Myocyte (in vitro differentiated cells): ENCODE results near the gene ZNF396. TPM values are rescaled to one million over a fixed set of nuclear protein-coding genes. Genes with fewer than 3 reads are reported as not detected.

Experiments
- DNase-seq: peaks from one replicate; pipeline ENCODE4 v3.0.0-alpha.2; 2012; ENCODE audit warnings: low read depth
- total RNA-seq: library from RNA; depleted of rRNA; stranded (reverse); fragments of >200 nt; gene quantifications from 2 replicates; pipeline ENCODE4 v1.2.3, GENCODE V29; 2014

ZNF396 gene
- total RNA-seq, 1 donor from 2014 or later = 0.27 TPM

DNA sequence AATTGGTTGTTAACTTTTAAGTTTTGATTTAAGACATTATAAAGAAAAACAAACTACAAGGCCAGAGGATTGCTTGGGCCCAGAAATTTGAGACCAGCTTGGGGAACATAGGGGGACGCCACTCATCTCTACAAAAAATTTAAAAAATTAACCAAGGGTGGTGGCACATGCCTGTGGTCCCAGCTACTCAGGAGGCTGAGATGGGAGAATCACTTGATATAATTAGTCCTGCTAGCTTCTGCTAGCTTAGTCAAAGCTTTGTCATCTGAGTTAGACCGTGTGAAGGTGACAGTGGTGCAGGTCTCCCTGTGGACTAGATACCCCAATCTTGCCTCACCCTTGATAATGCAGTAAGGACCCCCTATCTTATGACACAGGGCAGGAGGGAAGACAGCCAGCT lies 6.0 kb upstream of the ZNF396 start:
- DNase-seq = peak; percentile 72

GRCh38 chr18:35379421-35379820 lies 2.3 kb upstream of the ZNF396 start:
- no peak for DNase-seq

DNA sequence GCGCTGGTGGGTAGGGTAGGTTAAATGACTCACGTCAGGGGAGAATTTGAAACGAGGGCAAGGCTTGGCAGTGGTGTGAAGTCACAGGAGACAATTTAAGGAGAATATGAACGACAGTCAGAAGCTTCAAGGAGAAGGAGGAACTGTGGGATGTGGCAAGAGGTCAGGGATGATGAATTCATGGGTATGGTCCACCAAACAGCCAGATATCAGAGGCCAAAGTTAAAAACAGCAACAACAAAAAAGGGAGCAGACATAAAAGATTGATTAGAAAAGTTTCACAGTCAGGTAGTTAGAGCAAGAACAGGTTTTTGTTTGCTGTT lies 1.4 kb upstream of the ZNF396 start:
- peak; percentile 64 for DNase-seq

DNA sequence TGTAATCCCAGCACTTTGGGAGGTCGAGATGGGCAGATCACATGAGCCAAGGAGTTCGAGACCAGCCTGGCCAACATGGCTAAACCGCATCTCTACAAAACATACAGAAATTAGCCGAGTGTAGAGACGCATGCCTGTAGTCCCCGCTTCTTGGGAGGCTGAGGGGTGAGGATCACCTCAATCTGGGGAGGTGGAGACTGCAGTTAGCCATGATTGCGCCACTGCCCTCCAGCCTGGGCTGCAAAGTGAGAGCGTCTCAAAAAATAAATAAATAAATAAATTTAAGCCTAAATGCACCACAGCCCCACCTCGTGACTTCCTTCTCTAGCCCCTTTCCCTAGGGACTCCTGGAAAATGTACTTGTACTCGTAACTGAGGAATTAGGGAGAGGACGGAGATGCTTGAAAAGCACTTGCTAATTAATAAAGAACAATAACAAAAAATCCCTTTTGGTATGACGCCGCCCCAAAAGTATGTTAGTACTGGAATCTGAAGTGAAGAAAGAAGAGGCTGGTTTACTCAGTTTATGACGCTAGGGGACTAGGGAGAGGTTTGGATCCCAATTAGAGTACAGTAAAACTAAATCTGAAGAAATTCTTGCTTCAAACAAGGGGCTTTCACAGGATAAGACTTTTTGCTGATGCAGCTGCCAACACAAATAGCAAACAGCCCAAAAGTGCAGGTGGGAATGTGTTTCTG lies 887 bp upstream of the ZNF396 start:
- no peak for DNase-seq

DNA sequence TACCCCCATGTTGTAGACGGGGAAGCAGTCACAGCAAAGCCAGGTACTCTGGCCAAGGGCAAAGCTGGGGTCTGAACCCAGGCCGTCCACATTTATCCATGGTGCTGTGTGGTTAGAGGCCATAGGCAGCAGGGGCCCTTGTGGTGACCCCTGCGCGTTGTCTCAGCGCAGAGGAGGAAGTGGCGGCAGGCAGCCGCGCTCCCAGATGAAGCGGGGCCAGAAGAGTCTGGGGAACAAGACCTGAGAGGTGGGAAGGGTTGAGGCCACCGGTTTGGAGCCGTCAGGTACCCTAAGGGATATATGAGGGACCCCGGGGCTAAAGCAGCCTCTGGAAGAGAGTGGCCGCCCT lies 770 bp downstream of the ZNF396 start:
- no peak for DNase-seq

GRCh38 chr18:35374708-35375107 lies 2.4 kb downstream of the ZNF396 start:
- no peak for DNase-seq

GRCh38 chr18:35371412-35372195 lies 5.5 kb downstream of the ZNF396 start:
- no peak for DNase-seq

DNA sequence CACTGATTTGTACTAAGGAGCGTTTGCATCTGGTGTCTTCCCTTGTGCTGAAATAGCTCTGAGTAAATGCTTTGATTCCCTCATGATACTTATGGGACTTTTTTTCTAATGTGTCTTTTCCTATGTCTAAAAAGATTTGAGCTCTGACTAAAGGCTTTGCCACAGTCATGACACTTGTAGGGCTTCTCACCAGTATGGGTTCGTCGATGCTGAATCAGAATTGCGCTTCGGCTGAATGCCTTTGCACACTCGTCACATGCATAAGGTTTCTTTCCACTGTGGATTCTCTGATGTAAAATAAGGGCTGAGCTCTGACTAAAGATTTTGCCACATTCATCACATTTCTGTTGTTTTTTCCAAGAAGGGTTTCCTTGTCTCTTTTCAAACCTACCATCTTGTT lies 8.0 kb downstream of the ZNF396 start:
- DNase-seq = no peak

DNA sequence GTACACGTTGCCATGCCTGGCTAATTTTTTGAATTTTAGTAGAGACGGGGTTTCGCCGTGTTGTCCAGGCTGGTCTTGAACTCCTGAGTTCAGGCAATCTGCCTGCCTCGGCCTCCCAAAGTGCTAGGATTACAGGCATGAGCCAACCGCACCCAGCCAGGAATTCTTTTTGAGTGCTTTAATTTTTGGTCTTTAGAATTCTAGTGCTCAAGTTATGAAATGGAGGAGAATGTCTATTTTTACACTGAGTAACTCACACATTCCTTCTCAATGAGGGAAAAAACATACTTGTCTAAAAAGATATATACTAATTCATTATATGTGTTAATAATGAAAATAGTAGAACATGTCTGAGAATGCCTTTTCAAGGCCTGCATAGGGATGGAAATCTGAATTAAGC lies 8.5 kb downstream of the ZNF396 start:
- no peak for DNase-seq

DNA sequence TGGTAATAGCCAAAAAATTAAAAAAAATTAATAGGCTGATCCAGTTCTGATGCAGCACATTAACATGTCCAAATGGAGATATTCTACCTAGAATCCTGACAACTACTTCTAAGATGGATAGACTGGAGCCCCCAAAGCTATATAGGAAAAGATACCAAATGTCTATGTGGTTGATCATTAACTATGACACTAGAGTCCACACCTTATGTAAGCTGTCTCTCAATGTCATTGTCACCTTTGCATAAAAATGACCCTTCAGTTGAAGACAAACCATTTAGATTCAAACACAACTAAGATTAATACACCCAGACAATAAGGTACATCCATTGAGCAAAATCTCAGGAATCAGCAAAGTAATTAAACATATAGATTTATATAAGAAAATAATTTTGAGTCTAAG lies 14.6 kb downstream of the ZNF396 start:
- DNase-seq = no peak

- no peak for DNase-seq
Measured at GRCh38 chr18:35361570-35362321, 15.4 kb downstream of the ZNF396 start.

GRCh38 chr18:35355140-35355618 lies 22.0 kb downstream of the ZNF396 start:
- peak; percentile 91 for DNase-seq

- DNase-seq = no peak
Measured at GRCh38 chr18:35352778-35353177, 24.4 kb downstream of the ZNF396 start.

DNA sequence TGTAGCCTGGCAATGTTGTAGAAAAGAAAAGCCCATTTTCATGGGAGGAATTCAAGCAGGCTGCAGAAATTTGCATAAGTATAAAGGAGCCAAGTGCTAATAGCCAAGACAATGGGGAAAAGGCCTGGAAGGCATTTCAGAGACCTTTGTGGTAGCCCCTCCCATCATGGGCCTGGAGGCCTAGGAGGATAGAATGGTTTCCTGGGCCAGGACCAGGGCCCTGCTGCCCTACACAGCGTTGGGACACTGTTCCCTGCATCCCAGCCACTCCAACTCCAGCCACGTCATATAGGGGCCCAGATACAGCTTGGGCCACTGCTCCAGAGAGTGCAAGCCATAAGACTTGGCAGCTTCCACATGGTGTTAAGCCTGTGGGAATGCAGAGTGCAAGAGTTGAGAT lies 24.9 kb downstream of the ZNF396 start:
- DNase-seq = no peak

DNA sequence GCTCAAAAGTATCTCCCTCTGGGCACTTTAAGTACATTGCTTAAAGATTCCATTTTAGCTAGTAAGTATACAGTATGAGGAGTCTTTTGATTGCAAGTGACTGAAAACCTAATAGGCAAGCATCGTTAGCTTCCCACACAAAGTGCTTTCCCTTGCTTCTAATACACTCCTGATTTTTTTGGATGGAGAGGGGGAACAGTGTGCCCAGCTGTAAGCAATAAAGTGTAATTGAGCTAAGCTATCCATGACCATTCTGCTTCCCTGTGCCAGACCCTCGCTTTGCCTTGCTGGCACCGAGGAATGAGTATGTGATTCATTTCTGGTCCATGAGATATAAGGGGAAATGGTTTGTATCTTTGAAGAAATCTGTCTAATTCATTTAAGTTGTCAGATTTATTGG lies 29.1 kb downstream of the ZNF396 start:
- no peak for DNase-seq

- DNase-seq = no peak
Measured at GRCh38 chr18:35345950-35346349, 31.2 kb downstream of the ZNF396 start.

DNA sequence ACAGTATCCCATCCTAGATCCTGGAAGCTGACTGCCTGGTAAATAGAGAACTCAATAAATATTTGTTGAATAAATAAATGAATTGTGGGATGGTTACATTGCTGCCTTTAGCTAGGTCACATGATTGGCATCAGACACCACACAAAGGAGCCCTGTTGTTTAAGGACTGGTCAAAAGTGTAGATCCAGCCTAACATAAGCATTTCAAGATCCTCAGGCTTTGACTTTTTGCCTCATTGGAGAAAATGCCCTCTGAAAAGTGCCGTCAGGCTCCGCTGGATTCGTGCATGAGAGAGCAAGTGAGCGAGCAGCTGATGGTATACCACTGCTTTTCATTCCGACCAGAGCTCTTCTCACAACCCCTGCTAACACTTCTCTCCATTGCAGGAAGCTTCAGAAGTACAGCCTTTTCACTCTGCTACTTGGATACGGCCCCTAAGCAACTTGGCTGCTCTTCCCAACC lies 31.6 kb downstream of the ZNF396 start:
- no peak for DNase-seq

- no peak for DNase-seq
Measured at GRCh38 chr18:35344736-35345459, 32.2 kb downstream of the ZNF396 start.

- peak; percentile 96 for DNase-seq
Measured at GRCh38 chr18:35343936-35344735, 33.0 kb downstream of the ZNF396 start, which contains the start of gene ZNF24. Gene ZNF24, minus strand, starts transcription at chr18:35344420. Its CDS starts 3,770 bp downstream, at chr18:35340650.

DNA sequence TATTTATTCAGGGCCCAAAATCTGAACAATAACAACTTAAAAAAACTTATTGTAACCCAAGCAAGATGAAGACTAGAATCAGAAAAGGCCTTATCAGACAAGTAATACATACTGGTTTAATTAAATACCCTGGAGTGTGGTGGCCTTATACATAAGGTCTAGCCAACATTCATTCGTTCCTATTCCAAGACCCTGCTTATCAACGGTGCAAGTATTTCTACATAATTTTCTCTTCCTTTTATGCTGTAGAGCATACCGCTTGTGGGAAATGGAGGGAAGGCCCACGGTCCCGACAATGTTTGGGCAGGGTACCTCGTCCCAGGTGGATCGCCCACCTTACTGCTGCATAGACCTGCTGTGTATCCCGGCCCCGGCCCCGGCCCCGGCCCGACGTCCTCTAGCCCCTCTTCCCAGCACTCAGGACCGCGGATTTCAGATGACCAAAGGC lies 33.6 kb downstream of the ZNF396 start:
- DNase-seq = no peak
